ENCODE results near the gene SFSWAP.

Gene SFSWAP

DNA sequence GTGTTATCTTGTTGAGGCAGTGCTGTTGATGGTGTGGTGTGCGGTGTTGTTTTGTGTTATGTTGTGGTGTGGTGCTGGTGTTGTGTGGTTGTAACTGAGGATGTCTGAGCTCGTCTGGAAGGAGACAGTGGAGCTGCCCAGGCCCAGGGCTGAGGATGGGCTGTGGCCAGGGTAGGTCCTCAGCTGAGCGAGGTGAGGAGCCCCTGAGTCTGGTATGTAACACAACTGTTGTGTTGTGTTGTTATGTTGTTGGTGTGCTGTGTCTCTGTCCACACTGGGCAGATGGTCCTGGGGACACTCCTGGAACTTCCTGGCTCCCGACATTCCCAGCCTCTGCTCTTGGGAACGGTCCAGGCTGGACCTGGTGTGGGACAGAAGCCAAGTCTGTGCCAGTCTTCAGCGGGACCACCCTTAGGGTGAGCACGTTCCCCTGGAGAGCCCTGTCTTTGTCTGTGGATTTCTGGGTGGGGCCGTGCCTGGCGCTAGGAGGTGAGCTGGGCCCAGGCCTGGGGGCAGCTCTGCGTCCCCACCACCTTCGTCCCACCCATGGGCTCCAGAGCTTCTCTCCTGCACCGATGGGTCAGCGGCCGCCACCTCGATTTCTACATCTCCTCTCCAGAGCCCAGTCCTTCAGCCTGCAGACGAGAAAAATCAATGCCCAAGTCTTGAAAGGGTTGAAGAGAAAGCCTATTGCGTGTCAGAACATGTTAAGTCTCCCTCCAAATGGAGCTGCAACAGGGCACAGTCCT lies 27.4 kb upstream of the SFSWAP start:
- Histone ChIP-seq H3K4ac (ENCODE audit: low read length) (no peak overlapping the region), H3K23ac (ENCODE audit: low read depth, low read length, poor library complexity) (no peak overlapping the region), H3K4me2 (ENCODE audit: insufficient read depth, low read length, poor library complexity, severe bottlenecking) (no peak overlapping the region), H3K27me3 (ENCODE audit: control insufficient read depth in 3 of 3, insufficient read depth in 3 of 3, low read depth in 1 of 3, low read length in 3 of 3) (no peaks in the 10 kb centered on the region), H2BK5ac (ENCODE audit: low read length) (no peak overlapping the region), H3K27ac (replicated peaks; ENCODE audit: low read length) (no peak overlapping the region), H3K9me3 (replicated peaks in 1 of 2; ENCODE audit: control insufficient read depth in 2 of 2, insufficient read depth in 1 of 2, low read depth in 1 of 2, low read length in 2 of 2) (peaks cover 0 to 2% of the 10 kb centered on the region in 2 donors), H2BK120ac (ENCODE audit: low read depth, low read length) (no peak overlapping the region), H2BK12ac (ENCODE audit: low read length) (peak overlapping the region; percentile 64), H2BK15ac (ENCODE audit: low read length) (peak overlapping the region; percentile 88), H2AFZ (ENCODE audit: low read length) (peak overlapping the region; percentile 52), H4K8ac (ENCODE audit: low read depth, low read length) (peak overlapping the region; percentile 43), H3K36me3 (replicated peaks in 1 of 2; ENCODE audit: control insufficient read depth in 2 of 2, insufficient read depth in 2 of 2, low read length in 2 of 2) (peaks cover 0 to 2% of the 10 kb centered on the region in 2 donors), H3K18ac (ENCODE audit: low read length) (peak overlapping the region; percentile 83), H3K4me1 (ENCODE audit: control insufficient read depth in 2 of 2, insufficient read depth in 1 of 2, low read depth in 1 of 2, low read length in 2 of 2) (peaks cover 3 to 7% of the 10 kb centered on the region in 2 donors), H3K4me3 (ENCODE audit: low read length in 2 of 2) (peak overlapping the region in 1 of 2 donors; percentile 49), H3K79me1 (ENCODE audit: low read depth, low read length) (no peaks in the 10 kb centered on the region), H2AK5ac (ENCODE audit: low read depth, low read length) (peak overlapping the region; percentile 60), H4K91ac (ENCODE audit: low read depth, low read length, poor library complexity) (no peak overlapping the region), H3K9ac (ENCODE audit: low read depth, low read length, poor library complexity) (peak overlapping the region; percentile 26), H3K14ac (ENCODE audit: low read length) (no peak overlapping the region)
- 100% methylated on average over 1 of the region's 17 CpGs; no CpG with 5 or more reads in 1 of the 2 donors for WGBS, 2 donors (ENCODE audit: extremely low coverage in 2 of 2, insufficient read length in 2 of 2, insufficient replicate concordance in 1 of 2)
- DNase-seq (ENCODE audit: low spot score), result no peak

- Histone ChIP-seq H4K8ac (ENCODE audit: low read depth, low read length) (no peak overlapping the region), H3K79me1 (ENCODE audit: low read depth, low read length) (no peaks in the 10 kb centered on the region), H2BK12ac (ENCODE audit: low read length) (no peak overlapping the region), H3K4me3 (ENCODE audit: low read length in 2 of 2) (no peak overlapping the region), H2BK15ac (ENCODE audit: low read length) (peak overlapping the region; percentile 58), H3K4me2 (ENCODE audit: insufficient read depth, low read length, poor library complexity, severe bottlenecking) (no peak overlapping the region), H3K18ac (ENCODE audit: low read length) (peak overlapping the region; percentile 1), H3K9ac (ENCODE audit: low read depth, low read length, poor library complexity) (no peak overlapping the region), H3K14ac (ENCODE audit: low read length) (no peak overlapping the region), H2AFZ (ENCODE audit: low read length) (peak overlapping the region; percentile 52), H3K27ac (replicated peaks; ENCODE audit: low read length) (no peak overlapping the region), H3K4me1 (ENCODE audit: control insufficient read depth in 2 of 2, insufficient read depth in 1 of 2, low read depth in 1 of 2, low read length in 2 of 2) (peaks cover 3 to 7% of the 10 kb centered on the region in 2 donors), H4K91ac (ENCODE audit: low read depth, low read length, poor library complexity) (no peak overlapping the region), H2BK5ac (ENCODE audit: low read length) (no peak overlapping the region), H2BK120ac (ENCODE audit: low read depth, low read length) (no peak overlapping the region), H3K9me3 (replicated peaks in 1 of 2; ENCODE audit: control insufficient read depth in 2 of 2, insufficient read depth in 1 of 2, low read depth in 1 of 2, low read length in 2 of 2) (peaks cover 0 to 2% of the 10 kb centered on the region in 2 donors), H3K27me3 (ENCODE audit: control insufficient read depth in 3 of 3, insufficient read depth in 3 of 3, low read depth in 1 of 3, low read length in 3 of 3) (no peaks in the 10 kb centered on the region), H3K36me3 (replicated peaks in 1 of 2; ENCODE audit: control insufficient read depth in 2 of 2, insufficient read depth in 2 of 2, low read length in 2 of 2) (peaks cover 0 to 2% of the 10 kb centered on the region in 2 donors), H3K4ac (ENCODE audit: low read length) (no peak overlapping the region), H2AK5ac (ENCODE audit: low read depth, low read length) (no peak overlapping the region), H3K23ac (ENCODE audit: low read depth, low read length, poor library complexity) (no peak overlapping the region)
- no peak for DNase-seq (ENCODE audit: low spot score)
- WGBS, 2 donors (ENCODE audit: extremely low coverage in 2 of 2, insufficient read length in 2 of 2, insufficient replicate concordance in 1 of 2), result no CpG with 5 or more reads among the region's 26 CpGs
Observed at GRCh38 chr12:131684015-131684725, 26.7 kb upstream of the SFSWAP start.

DNA sequence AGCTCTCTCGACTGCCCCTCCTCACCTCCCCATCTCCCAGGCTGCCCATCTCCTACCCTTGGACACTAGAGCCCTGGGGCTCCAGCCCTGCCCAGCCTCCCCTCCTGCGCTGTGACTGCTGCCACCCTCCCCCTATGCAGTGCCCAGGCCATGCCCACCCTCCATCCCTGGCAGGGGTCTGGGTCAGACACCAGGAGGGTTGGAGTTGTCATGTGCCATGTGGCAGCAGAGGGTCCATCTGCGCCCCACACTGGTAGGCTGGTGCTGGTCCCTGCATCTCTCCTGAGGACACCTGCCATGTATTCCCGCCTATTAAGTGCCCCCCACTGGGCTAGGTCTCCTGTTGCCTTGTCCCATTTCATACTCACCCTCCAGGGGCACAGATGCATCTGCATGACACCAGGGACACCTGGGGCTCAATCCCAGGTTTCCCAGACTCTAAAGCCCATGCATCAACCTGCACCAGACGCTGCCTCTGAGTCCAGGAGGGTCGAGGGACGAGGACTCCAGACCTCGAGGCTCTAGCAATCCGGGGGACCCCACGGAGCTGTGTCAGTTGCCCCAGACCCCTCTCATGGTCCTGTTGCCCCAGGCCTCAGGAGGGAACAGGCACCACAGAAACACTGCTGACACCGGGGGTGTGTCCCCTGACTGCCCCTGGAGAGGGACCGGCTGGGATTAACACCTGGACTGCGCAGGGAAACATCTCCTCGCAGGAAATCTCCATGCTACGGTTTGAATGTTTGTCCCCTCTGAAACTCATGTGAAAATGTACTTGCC lies 23.4 kb upstream of the SFSWAP start:
- Histone ChIP-seq H3K4ac (ENCODE audit: low read length) (no peak overlapping the region), H3K9me3 (replicated peaks in 1 of 2; ENCODE audit: control insufficient read depth in 2 of 2, insufficient read depth in 1 of 2, low read depth in 1 of 2, low read length in 2 of 2) (peaks cover 0 to 2% of the 10 kb centered on the region in 2 donors), H3K14ac (ENCODE audit: low read length) (no peak overlapping the region), H3K4me3 (ENCODE audit: low read length in 2 of 2) (no peak overlapping the region), H3K18ac (ENCODE audit: low read length) (no peak overlapping the region), H3K4me2 (ENCODE audit: insufficient read depth, low read length, poor library complexity, severe bottlenecking) (no peak overlapping the region), H2BK5ac (ENCODE audit: low read length) (peak overlapping the region; percentile 46), H2AFZ (ENCODE audit: low read length) (no peak overlapping the region), H3K4me1 (ENCODE audit: control insufficient read depth in 2 of 2, insufficient read depth in 1 of 2, low read depth in 1 of 2, low read length in 2 of 2) (peaks cover 2 to 3% of the 10 kb centered on the region in 2 donors), H3K27me3 (ENCODE audit: control insufficient read depth in 3 of 3, insufficient read depth in 3 of 3, low read depth in 1 of 3, low read length in 3 of 3) (no peaks in the 10 kb centered on the region), H3K79me1 (ENCODE audit: low read depth, low read length) (no peaks in the 10 kb centered on the region), H3K9ac (ENCODE audit: low read depth, low read length, poor library complexity) (no peak overlapping the region), H2BK15ac (ENCODE audit: low read length) (no peak overlapping the region), H3K36me3 (replicated peaks in 1 of 2; ENCODE audit: control insufficient read depth in 2 of 2, insufficient read depth in 2 of 2, low read length in 2 of 2) (peaks cover 0 to 2% of the 10 kb centered on the region in 2 donors), H3K23ac (ENCODE audit: low read depth, low read length, poor library complexity) (peak overlapping the region; percentile 16), H2AK5ac (ENCODE audit: low read depth, low read length) (no peak overlapping the region), H2BK120ac (ENCODE audit: low read depth, low read length) (no peak overlapping the region), H3K27ac (replicated peaks; ENCODE audit: low read length) (no peak overlapping the region), H4K91ac (ENCODE audit: low read depth, low read length, poor library complexity) (no peak overlapping the region), H4K8ac (ENCODE audit: low read depth, low read length) (no peak overlapping the region), H2BK12ac (ENCODE audit: low read length) (no peak overlapping the region)
- WGBS, 2 donors (ENCODE audit: extremely low coverage in 2 of 2, insufficient read length in 2 of 2, insufficient replicate concordance in 1 of 2), result no CpG with 5 or more reads among the region's 15 CpGs
- no peak for DNase-seq (ENCODE audit: low spot score)

Measured in neuronal stem cell (in vitro differentiated cells).